T-helper 9 cell (primary cell): ENCODE data around the gene PLAGL2.
"Not testable (repeated sequence)": the region's sequence is repeated elsewhere in the genome, so short reads cannot be mapped to it uniquely, and the experiment has no call there.

Experiments used
- DNase-seq: peaks from one replicate; pipeline ENCODE4 v3.0.0-alpha.2; 2020

Gene PLAGL2

DNA sequence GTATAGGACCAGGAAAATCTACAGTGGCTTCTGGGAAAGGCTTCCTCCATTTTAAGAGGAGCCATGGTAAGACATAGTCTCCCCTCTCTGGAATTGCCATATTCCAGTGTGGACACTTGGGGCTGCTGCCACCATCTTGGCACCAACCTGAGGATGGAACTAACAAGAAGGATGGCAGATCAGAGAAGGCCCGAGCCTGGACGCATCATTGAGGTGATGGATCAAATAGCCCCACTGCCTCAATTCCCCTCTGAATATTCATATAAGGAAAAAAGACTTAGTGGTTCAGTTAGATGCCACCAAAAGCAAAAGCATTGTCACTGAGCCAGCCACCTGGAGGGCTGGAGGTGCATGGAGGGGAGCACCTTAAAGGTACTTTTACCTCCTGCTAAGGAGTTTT lies 25.9 kb downstream of the PLAGL2 start:
- DNase-seq: no peak

DNA sequence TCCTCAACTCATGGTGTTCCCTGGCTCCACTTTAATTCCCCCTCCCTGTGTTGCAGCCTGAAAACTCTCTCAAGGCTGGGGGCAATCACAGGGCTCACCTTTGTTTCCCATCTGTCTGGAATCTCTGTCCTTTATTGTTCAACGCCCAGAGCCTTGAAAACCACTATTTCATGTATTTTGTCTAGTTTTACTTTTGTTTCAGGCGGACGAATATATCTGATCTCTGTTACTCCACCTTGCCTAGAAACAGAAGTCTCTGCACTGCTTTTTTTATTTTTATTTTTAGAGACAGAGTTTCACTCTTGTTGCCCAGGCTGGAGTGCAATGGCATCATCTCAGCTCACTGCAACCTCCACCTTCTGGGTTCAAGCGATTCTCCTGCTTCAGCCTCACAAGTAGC lies 27.6 kb downstream of the PLAGL2 start:
- no peak for DNase-seq

DNA sequence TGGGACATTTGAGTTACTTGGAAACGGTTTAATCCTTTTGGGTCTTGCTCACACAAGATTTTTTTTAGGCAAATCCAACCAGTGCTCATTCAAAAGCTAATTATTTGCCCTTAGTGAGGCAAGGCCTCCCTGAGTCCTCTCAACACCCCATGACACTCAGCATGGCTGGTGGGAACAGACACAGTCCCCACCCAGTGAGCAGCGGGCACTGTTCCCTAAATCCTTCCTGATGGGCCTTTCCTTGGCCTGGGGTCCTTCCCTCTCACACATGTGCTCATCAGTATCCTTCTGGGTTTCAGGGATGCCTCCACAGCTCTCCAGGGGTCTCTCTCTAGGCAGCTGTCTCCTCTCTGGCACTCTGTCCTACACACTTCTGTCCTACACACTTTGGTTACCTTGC lies 28.0 kb downstream of the PLAGL2 start:
- no peak for DNase-seq

DNA sequence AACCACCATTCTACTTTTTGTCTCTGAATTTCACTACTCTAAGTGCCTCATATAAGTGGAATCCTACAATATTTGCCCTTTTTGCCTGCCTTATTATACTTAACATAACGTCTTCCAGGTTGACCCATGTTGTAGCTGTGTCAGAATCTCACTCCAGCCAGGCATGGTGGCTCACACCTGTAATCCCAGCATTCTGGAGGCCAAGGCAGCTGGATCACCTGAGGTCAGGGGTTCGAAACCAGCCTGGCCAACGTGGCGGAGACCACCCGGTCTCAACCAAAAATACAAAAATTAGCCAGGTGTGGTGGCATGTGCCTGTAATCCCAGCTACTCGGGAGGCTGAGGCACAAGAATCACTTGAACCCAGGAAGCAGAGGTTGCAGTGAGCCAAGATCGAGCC lies 29.8 kb downstream of the PLAGL2 start:
- not testable (repeated sequence) for DNase-seq

DNA sequence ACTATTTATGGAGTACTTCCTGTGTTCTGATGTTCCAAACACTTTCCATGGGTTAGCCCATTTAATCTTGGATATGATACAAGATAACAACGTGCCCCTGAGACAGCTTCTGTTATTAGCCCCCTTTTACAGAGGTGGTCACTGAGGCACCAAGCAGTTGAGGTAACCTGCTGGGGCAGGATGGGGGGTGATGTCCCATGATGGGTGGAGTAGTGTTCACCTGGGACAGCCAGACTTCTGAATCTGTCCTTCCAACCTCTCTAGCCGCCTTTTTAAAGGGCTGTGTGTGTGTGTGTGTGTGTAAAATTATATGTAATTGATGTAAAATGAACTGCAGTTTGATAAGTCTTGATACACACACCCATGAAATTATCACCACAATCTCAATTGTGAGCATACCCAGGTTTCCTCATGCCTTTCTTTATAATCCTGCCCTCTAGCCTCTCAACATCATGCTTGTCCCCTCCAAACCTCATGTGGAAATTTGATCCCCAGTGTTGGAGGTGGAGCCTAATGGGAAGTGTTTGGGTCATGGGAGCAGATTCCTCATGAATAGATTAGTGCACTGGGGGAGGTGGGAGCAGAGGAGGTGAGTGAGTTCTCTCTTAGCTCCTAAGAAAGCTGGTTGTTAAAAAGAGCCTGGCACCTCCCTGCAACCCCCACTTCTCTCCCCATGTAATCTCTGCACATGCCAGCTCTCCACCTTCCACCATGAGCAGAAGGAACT lies 39.2 kb downstream of the PLAGL2 start:
- no peak for DNase-seq

DNA sequence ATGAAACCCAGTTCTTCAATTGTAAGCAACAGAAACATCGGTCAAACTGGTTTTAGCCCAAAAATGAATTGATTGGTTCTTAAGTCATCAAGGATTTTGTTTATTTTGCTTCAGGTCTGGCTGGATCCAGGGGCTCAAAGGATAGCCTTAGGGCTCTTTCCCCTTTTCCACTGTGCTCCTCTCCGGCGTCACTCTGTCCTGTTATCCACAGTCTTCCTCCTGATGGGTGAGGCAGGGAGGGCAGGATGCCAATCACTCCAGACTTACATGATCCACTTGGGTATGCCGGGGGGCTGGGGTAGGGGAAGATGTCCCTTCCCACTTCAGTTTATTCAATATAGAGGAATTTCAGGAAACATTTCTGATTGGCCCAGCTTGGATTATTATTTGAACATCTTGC lies 40.0 kb downstream of the PLAGL2 start:
- DNase-seq: no peak

DNA sequence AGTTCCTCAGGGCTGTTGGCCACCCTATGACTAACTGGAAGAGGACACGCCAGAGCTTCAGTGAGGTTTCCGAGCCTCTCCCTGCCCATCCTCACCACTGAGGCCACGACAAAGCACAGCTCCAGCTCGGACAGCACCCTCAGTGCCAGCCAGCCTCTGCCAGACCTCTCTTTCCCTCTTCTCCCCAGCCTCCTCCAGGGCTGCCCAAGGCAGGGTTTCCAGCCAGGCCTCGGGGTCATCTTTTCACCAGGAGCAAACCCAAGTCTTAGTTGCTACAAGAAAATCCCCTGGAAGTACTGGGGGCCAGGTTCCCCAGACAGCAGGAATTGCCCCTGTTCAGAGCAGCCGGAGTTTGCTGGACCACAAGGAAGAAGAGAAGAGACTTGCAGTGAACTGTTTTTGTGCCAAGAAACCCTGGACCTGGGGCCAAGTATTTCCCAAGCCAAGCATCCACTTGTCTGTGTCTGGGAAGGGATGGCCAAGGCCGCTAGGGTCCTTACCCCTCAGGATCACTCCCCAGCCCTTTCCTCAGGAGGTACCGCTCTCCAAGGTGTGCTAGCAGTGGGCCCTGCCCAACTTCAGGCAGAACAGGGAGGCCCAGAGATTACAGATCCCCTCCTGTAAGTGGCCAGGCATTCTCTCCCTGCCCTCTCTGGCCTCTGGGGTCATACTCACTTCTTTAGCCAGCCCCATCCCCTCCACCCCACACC lies 41.6 kb downstream of the PLAGL2 start:
- no peak for DNase-seq

DNA sequence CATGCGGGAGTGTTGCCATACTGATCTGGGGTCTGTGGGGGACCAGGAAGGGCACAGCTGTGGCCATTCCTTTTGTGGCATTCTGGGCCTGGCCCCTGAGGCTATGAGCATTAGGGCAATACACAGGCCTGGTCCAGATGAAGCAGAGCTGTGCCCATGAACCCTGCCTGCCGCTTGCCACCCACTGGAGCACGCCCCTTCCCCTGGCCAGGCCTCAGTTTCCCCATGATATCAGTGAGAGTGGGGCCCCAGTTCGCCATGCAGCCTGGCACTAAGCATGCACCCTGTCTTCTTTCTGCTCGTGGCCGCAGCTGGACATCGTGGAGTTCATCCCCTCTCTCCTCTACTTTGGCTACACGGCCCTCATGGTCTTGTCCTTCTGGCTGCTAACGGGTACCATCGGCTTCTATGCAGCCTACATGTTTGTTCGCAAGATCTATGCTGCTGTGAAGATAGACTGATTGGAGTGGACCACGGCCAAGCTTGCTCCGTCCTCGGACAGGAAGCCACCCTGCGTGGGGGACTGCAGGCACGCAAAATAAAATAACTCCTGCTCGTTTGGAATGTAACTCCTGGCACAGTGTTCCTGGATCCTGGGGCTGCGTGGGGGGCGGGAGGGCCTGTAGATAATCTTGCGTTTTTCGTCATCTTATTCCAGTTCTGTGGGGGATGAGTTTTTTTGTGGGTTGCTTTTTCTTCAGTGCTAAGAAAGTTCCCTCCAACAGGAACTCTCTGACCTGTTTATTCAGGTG lies 42.4 kb downstream of the PLAGL2 start:
- DNase-seq: no peak

DNA sequence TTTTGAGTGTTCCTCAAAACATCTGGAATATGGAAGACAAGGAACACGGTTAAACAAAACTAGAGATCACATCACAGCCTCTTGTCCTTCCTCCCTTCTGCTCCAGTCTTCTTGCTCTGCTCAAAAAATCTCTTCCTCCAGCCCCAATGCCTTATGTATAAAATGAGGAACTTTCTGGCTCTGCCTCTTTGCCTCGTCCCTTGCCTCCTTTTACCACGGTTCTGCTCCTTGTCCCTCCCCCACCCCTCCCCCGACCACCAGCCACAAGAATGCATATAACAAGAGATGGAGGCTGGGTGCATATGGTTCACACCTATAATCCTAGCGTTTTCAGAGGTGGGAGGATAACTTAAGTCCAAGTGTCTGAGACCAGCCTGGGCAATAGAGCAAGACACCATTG lies 43.6 kb downstream of the PLAGL2 start:
- no peak for DNase-seq

DNA sequence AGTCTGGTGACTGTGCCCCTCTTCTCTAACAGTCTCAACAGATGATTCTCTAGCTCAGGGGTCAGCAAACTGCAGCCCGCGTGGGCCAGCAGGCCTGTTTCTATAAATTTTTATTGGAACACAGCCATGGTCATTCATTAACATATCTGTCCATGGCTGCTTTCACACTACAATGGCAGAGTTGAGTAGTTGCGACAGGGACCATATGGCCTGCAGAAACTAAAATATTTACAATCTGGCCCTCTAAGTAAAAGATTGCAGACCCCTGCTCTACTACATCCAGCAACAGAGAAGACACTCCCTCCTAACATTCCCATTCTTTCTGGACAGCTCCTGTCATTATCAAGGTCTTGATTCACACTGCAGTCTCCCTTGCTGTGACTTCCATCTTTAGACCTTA lies 45.2 kb downstream of the PLAGL2 start:
- DNase-seq: no peak

DNA sequence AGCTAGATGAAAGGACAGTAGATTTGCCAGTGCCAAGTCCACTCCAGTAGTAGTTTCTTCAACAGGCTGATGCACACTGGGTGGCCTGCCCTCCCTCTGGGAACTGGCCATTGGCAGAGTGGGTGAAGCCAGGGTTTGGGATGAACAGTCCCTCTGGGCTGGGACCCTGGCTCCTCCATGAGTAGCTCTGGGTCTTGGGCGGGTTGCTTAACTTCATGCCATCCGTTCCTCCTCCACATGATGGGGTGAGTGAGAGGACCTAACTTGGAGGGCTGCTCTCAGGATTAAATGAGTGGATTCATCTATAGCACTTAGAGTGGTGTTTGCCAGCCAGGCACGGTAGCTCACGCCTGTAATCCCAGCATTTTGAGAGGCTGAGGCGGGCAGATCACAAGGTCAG lies 47.2 kb downstream of the PLAGL2 start:
- DNase-seq: no peak

DNA sequence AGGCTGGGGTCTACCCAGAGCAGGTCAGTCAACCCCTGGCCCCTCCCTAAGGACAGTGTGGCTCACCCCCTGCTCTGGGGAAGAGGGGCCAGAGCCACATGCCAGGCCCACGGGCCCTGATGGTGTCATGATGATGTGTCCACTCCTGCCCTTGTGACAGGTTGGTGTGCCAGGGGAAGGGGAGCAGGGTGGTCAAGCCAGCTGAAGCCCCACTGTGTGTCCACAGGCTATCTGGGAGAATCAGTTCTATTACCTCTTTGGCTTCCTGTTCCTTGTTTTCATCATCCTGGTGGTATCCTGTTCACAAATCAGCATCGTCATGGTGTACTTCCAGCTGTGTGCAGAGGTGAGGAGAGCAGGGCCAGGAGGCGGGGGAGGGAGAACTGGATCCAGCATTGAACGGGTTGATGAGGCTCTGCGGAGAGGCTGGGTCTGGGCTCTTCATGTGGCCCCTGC lies 47.7 kb downstream of the PLAGL2 start:
- no peak for DNase-seq

DNA sequence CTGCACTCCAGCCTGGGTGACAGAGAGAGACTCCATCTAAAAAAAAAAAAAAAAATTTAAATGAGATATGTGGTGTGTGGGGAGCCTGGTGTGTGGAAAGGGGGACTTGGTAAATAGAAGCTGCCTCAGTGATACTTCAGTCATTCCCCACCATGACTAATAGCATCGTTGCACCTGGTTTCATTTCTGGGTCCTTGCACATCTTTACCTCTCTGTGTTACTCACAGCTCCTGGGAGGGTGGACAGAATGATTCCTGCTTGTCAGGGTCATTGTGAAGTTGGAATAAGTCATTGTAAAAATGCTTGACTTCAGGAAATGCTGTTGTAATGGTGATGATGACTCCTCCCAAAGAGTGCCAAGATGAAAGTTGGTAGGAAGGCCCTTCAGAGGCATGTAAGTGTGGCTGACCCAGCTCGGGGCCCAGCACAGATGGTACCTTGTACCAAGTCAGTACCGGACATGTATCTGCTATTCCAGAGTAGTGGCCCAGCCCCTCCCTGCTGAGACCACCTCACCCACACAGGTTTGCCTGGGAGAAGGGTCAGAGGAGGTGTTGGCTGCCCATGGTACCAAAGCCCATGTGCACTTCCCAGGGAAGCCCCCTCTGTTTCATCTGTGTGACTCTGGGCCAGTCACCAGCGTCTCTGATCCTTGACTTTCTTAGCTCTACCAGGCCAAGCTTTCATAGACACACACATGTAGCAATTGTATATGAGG lies 48.4 kb downstream of the PLAGL2 start:
- DNase-seq: no peak

DNA sequence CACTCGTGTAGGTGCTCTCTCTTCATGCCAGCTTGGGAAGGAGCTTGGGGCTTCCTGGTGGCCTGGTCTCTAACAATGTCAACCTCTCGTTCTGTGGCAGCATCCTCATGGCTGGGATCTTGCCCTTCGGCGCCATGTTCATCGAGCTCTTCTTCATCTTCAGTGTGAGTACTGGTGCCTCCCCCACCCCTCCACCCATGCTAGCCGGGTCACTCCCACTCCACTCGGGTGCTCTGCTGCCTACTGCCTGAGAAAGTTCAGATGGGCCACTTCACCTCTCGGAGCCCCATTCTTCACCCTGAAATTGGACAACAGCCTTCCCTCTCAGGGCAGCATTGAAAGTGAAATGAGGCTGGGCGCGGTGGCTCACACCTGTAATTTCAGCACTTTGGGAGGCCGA lies 49.2 kb downstream of the PLAGL2 start:
- no peak for DNase-seq

DNA sequence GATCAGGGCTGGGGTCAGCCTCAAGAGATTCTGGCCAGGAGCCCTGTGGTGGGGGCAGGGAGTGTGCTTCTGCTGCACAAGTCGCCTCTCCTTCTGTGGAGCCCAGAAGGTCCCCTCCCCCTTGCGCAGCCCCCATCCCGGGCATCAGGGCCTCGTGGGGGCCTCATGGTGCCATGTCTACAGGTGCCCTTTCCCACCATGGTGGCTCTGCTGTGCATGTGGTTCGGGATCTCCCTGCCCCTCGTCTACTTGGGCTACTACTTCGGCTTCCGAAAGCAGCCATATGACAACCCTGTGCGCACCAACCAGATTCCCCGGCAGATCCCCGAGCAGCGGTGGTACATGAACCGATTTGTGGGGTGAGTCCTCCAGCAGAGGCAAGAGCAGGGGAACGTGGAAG lies 49.9 kb downstream of the PLAGL2 start:
- no peak for DNase-seq

DNA sequence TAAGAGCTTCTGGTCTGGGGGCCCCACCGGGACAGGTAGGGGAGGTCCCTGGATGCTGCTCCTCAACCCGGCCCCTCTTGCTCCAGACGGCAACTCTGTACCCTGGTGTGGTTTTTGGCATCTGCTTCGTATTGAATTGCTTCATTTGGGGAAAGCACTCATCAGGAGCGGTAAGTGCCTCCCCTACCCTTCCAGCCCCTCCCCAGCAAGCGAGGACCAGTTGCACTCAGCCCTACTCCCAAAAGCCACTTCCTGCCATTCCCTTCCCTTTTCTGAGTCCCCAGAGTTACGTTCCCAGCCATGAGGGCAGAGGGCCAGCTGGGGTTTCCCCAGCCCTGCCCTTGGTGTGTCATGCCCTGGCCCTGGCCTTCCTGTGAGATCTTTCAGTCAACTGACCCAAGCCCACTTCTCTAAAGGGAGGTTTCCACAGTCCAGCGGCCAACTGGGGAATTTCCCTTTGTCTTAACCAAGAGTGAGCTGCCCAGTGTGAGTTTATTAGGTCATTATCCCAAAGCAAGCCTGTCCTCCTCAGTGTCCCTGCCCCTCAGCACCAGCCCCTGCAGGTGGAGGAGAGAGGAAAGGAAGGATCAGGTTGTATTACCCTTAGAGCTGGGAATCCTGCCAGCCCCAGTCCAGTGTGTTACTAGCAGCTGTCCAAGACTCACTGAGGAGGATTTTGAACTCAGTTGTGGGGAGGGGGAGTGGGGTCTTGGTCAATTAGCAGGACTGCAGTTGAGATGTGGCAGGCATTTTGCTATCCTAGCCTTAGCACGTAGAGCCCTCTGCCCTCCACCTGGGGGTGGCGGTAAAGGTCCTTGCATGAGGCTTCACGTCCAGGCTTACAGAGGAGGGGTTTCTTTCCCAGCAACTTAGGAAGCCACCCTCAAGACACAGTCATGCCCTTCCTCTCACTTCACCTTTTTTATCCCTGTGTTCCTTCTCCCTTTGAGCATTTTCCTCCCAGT lies 52.2 kb downstream of the PLAGL2 start:
- no peak for DNase-seq

DNA sequence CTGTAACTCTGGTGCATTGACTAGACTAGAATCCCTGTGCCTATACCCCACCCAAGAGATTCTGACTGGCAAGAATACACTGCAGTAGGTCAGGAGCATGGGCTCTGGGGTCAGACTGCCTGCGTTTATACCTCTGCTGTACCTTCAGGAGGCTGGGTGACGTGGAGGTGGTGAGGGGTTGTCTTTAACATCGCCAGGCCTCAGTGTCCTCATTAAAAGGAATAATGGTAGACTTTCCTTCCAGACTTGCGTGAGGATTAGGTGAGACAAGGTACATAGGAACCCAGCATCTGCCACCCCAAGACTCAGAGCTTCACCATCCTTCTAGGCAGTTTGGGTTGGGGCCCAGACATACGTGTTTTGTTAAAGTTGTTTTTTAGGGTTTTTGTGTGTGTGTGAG lies 53.8 kb downstream of the PLAGL2 start:
- DNase-seq: no peak

DNA sequence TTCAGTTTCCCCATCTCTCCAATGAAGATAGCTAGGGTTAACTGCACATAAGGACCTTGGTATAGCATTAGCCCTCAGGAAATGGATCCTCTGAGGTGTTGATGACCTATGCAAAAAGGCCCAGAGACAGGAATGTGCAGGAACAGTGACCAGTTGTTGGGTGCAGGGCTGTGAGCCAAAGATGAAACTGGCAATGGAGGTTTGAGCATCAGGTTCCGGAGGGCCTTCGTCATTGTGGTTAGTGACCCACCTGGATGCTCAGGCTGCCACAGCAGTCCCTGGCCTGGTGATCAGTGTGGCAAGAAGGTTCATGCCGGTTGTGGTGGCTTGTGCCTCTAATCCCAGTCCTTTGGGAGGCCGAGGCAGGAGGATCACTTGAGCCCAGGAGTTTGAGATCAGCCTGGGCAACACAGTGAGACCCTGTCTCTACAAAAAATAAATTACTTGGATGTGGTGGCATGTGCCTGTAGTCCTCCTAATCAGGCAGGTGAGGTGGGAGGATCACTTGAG lies 54.3 kb downstream of the PLAGL2 start:
- DNase-seq: no peak

DNA sequence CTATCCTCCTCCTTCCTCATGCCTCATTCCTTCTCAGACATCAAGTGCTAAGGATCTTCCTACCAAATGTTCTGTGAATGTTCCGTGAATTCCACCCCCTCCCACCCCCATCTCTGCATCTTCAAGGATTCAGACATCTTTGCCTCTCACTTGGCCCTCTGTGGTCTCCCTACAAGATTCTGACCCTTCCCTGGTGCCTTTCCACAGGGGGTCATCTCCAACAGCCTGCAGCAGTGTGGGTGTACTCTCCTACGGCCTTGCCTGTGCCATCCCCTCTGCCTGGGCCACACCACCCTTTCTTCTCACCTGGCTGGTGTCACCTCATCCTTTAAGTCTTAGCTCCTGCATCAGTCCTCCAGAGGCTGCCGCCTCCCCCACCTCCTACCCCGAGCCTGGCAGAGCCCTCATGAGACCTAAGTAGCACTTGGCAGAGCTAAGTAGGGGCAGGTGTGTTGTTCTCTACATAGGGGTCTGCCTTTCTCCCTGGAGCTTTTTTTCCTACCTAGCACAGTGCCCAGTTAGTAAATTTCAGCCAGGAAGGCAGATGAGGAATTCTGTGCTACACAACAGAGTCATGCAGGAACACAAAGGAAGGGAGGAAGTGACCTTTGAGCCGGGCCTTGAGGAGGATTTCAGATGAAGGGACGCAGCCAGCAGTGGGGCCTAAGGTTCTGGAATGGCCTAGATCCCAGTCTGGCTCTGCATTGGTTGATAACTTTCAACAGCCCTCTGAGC lies 55.0 kb downstream of the PLAGL2 start:
- DNase-seq: no peak

DNA sequence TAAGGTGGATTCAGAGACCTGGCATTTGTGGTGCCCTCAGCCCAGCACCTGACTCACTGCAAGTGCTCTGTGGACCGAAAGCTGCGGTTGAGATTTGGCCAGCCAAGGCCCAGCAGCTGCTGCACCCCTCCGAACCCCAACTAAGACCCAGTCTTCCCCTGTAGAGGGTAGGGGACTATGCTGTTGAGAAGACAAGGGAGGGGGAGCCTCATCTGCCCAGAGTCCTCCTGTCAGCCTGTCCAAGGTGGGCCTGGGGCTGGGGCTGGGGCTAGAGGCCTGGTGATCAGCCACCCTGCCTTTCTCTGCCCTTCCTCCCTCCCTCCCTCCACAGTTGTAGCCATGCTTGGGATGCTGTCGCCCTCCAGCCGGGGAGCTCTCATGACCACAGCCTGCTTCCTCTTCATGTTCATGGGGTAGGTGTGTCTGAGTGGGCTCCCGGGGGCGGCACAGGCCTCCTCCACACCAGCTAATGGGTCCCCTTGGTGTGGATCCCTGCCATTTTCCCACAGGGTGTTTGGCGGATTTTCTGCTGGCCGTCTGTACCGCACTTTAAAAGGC lies 57.2 kb downstream of the PLAGL2 start:
- DNase-seq: no peak
